K562 (cell line): Measurements from ENCODE around the gene WTAP. TPM values are rescaled to one million over a fixed set of nuclear protein-coding genes. Genes with fewer than 3 reads are reported as not detected.

Experiments used
- ATAC-seq: fragments of 200-7000 bp; cut with Tn5 transposase; 3 replicates; pipeline ENCODE4 v1.9.1; 2020; ENCODE audit warnings: moderate library complexity
- BruUV-seq: library from RNA; stranded (reverse); fragments of 400-500 nt; replicated peaks from 2 replicates; lab custom pipeline; 2021; lab: Mats Ljungman, UMichigan
- CTCF ChIA-PET: fragments of 300-600 bp; formaldehyde crosslinking; extraction: SDS; loops from one replicate; lab custom pipeline; 2021; ENCODE audit warnings: low intra/inter-chr PET ratio; lab: Yijun Ruan, JAX
- POLR2A ChIA-PET: fragments of 300-600, 350-650 bp; sonication (Branson Sonifier 250); formaldehyde crosslinking; extraction: SDS; loops from one replicate; lab custom pipeline; 2021; ENCODE audit warnings: antibody characterized with exemption, inconsistent platforms; lab: Yijun Ruan, JAX
- DNase-seq, 4 experiments: peaks; one replicate each; pipeline versions ENCODE4 v3.0.0 to v3.0.0-alpha.2; 2011 to 2018; ENCODE audit warnings: low spot score in 3 of 4, mixed read lengths in 3 of 4; ENCODE audit errors: extremely low read depth in 1 of 4
- FAIRE-seq: peaks from 2 replicates; lab custom pipeline; 2011; peaks lifted over from hg19 to GRCh38; lab: Jason Lieb, UNC
- H2AFZ ChIP-seq: 2 replicates; pipeline ENCODE4 v1.6.0; 2011; ENCODE audit warnings: low read depth, low read length, control low read depth, inconsistent platforms
- H3K27ac ChIP-seq: fragments of 200-600 bp; 3 replicates; pipeline ENCODE4 v1.8.0; 2011; ENCODE audit warnings: low read depth, mild to moderate bottlenecking, control low read depth, inconsistent platforms, low read length, moderate library complexity, mixed read lengths; ENCODE audit errors: extremely low read depth
- H3K27me3 ChIP-seq, 2 experiments: fragments of 300-600 bp in 1 of 2; 2 replicates in 1 of 2; 3 replicates in 1 of 2; pipeline versions ENCODE4 v1.6.0 to v1.8.0; 2011; ENCODE audit warnings: inconsistent platforms in 2 of 2, low read length in 2 of 2, mild to moderate bottlenecking in 1 of 2, mixed read lengths in 1 of 2, moderate library complexity in 1 of 2; ENCODE audit not compliant: control insufficient read depth in 2 of 2, insufficient read depth in 2 of 2
- H3K36me3 ChIP-seq: fragments of 300-600 bp; 3 replicates; pipeline ENCODE4 v1.8.0; 2011; ENCODE audit warnings: mild to moderate bottlenecking, low read length, inconsistent platforms; ENCODE audit not compliant: control insufficient read depth, insufficient read depth
- H3K4me1 ChIP-seq, 2 experiments: fragments of 200-600 bp in 1 of 2; replicated peaks in 1 of 2; 2 replicates in 1 of 2; 3 replicates in 1 of 2; pipeline versions ENCODE4 v1.5.1 to v1.8.0; 2011; ENCODE audit warnings: inconsistent platforms in 2 of 2, low read length in 2 of 2, mild to moderate bottlenecking in 1 of 2, mixed read lengths in 1 of 2, moderate library complexity in 1 of 2; ENCODE audit not compliant: control insufficient read depth in 2 of 2, insufficient read depth in 2 of 2
- H3K4me2 ChIP-seq: 2 replicates; pipeline ENCODE4 v1.6.1; 2011; ENCODE audit warnings: low read length, control low read depth, inconsistent platforms, mixed read lengths; ENCODE audit not compliant: insufficient read depth
- H3K4me3 ChIP-seq: fragments of 200-600 bp; sonication (generic), shearing (Covaris generic); 2 replicates; pipeline ENCODE4 v1.5.1; 2016; ENCODE audit warnings: control low read depth, inconsistent platforms
- H3K79me2 ChIP-seq: fragments of 200-600 bp; 3 replicates; pipeline ENCODE4 v1.8.0; 2011; ENCODE audit warnings: low read length, inconsistent platforms; ENCODE audit not compliant: control insufficient read depth, insufficient read depth
- H3K9ac ChIP-seq, 2 experiments: 2 replicates each; pipeline versions ENCODE4 v1.6.0 to v1.6.1; 2011; ENCODE audit warnings: low read depth in 2 of 2, low read length in 2 of 2, control low read depth in 1 of 2, inconsistent platforms in 1 of 2, mild to moderate bottlenecking in 1 of 2, mixed read lengths in 1 of 2; ENCODE audit not compliant: insufficient read depth in 1 of 2
- H3K9me1 ChIP-seq: one replicate; pipeline ENCODE4 v1.6.0; 2011; ENCODE audit warnings: inconsistent platforms, mild to moderate bottlenecking, low read length, moderate library complexity; ENCODE audit not compliant: control insufficient read depth, insufficient read depth
- H3K9me3 ChIP-seq: replicated peaks from 2 replicates; pipeline ENCODE4 v1.5.1; 2011; ENCODE audit warnings: low read depth, low read length, inconsistent platforms; ENCODE audit not compliant: control insufficient read depth, insufficient read depth
- H4K20me1 ChIP-seq: replicated peaks from 2 replicates; pipeline ENCODE4 v1.6.1; 2011; ENCODE audit warnings: low read length, inconsistent platforms, mixed read lengths; ENCODE audit not compliant: control insufficient read depth, insufficient read depth
- ARID1B ChIP-seq: fragments of 450-650 bp; IDR thresholded peaks from 2 replicates; pipeline ENCODE4 v1.6.1; 2016; ENCODE audit warnings: antibody characterized with exemption, mild to moderate bottlenecking, inconsistent platforms
- ESRRA ChIP-seq: fragments of 450-650 bp; IDR thresholded peaks from 2 replicates; pipeline ENCODE4 v1.6.1; 2014; ENCODE audit warnings: low read depth, mild to moderate bottlenecking, moderate library complexity, borderline replicate concordance
- FIP1L1 ChIP-seq: fragments of 200-400 bp; formaldehyde crosslinking; IDR thresholded peaks from 2 replicates; pipeline ENCODE4 v1.6.1; 2018; ENCODE audit warnings: mild to moderate bottlenecking, low read depth, low read length; ENCODE audit not compliant: poor library complexity, severe bottlenecking
- L3MBTL2 ChIP-seq: fragments of 450-650 bp; IDR thresholded peaks from 2 replicates; pipeline ENCODE4 v1.6.1; 2016; ENCODE audit warnings: mild to moderate bottlenecking, moderate library complexity
- MEIS2 ChIP-seq: fragments of 450-650 bp; IDR thresholded peaks from 2 replicates; pipeline ENCODE4 v1.6.1; 2014; ENCODE audit warnings: mild to moderate bottlenecking; ENCODE audit not compliant: partially characterized antibody
- MTA1 ChIP-seq: fragments of 450-650 bp; IDR thresholded peaks from 2 replicates; pipeline ENCODE4 v1.6.1; 2017; ENCODE audit warnings: borderline replicate concordance
- MYNN ChIP-seq, 2 experiments: sonication (generic); formaldehyde crosslinking in 1 of 2; IDR thresholded peaks; 2 replicates each; pipeline versions ENCODE4 v1.5.0 to v1.6.1; 2016 to 2020; ENCODE audit warnings: antibody characterized with exemption in 1 of 2, missing genetic modification reagents in 1 of 2
- NCOR1 ChIP-seq: fragments of 450-650 bp; IDR thresholded peaks from 2 replicates; pipeline ENCODE4 v1.6.1; 2016; ENCODE audit warnings: mild to moderate bottlenecking, moderate library complexity
- NFATC3 ChIP-seq: fragments of 450-650 bp; IDR thresholded peaks from 2 replicates; pipeline ENCODE4 v1.6.1; 2017; ENCODE audit warnings: mild to moderate bottlenecking
- NR1H2 ChIP-seq: sonication (generic); formaldehyde crosslinking; IDR thresholded peaks from 2 replicates; pipeline ENCODE4 v1.4.0; 2020; ENCODE audit warnings: mild to moderate bottlenecking, missing genetic modification reagents
- SP1 ChIP-seq: sonication (generic); formaldehyde crosslinking; IDR thresholded peaks from 2 replicates; pipeline ENCODE4 v1.8.1; 2022; ENCODE audit warnings: mild to moderate bottlenecking, missing genetic modification reagents
- SRSF1 ChIP-seq: fragments of 200-400 bp; formaldehyde crosslinking; IDR thresholded peaks from 2 replicates; pipeline ENCODE4 v1.6.1; 2017; ENCODE audit warnings: mild to moderate bottlenecking, low read depth, low read length, moderate library complexity
- SRSF3 ChIP-seq: fragments of 200-400 bp; formaldehyde crosslinking; IDR thresholded peaks from 2 replicates; pipeline ENCODE4 v1.6.1; 2016; ENCODE audit warnings: mild to moderate bottlenecking, low read length, moderate library complexity; ENCODE audit not compliant: insufficient read depth
- TARDBP ChIP-seq: fragments of 450-650 bp; IDR thresholded peaks from 2 replicates; pipeline ENCODE4 v1.6.1; 2016
- TRIM28 ChIP-seq: fragments of 450-650 bp; IDR thresholded peaks from 2 replicates; pipeline ENCODE4 v1.6.1; 2017
- ZC3H8 ChIP-seq: fragments of 450-650 bp; IDR thresholded peaks from 2 replicates; pipeline ENCODE4 v1.6.1; 2017
- ZFPM2 ChIP-seq: fragments of 250-450 bp; sonication (Bioruptor Pico); IDR thresholded peaks from 2 replicates; pipeline ENCODE4 v1.5.1; 2022; ENCODE audit warnings: mild to moderate bottlenecking
- ZNF212 ChIP-seq: fragments of 450-650 bp; formaldehyde crosslinking; IDR thresholded peaks from 2 replicates; pipeline ENCODE4 v1.4.0; 2020; ENCODE audit warnings: mild to moderate bottlenecking
- ZNF644 ChIP-seq: fragments of 200-800 bp; sonication (Bioruptor generic); IDR thresholded peaks from 2 replicates; pipeline ENCODE4 v1.6.1; 2016; ENCODE audit warnings: low read depth, missing genetic modification characterization, missing compliant biosample characterization
- WGBS: fragments of 100-300 bp; shearing (Covaris generic); methylation state at CpG from one replicate; pipeline ENCODE4 v1.1.6; 2016; ENCODE audit warnings: low coverage, mixed read lengths; ENCODE audit not compliant: insufficient coverage; ENCODE audit errors: missing lambda C conversion rate; 5-methylcytosine and 5-hydroxymethylcytosine counted together
- in situ Hi-C: fragments of 300-500 bp; cut with MboI; formaldehyde crosslinking; loops from 4 replicates; pipeline ENCODE4 v1.15.0; 2018; ENCODE audit warnings: inconsistent platforms, mixed read lengths
- intact Hi-C: fragments of 100-400 bp; cut with micrococcal nuclease; formaldehyde crosslinking; loops from 2 replicates; pipeline ENCODE4 v1.14.2; 2022
- polyA plus RNA-seq, 8 experiments: library from polyadenylated mRNA; depleted of rRNA in 4 of 8; stranded (reverse) in 5 of 8; unstranded in 3 of 8; fragments of >200 nt; fragmentation: Nextera tagmentation in 2 of 8; fragmentation: Illumina TruSeq in 1 of 8; extraction: Ambion mirVana in 2 of 8; extraction: Trizol in 1 of 8; gene quantifications; 2 replicates each; pipeline versions ENCODE4 v1.2.1 to v1.2.3, GENCODE V29; 2011 to 2014; ENCODE audit warnings: inconsistent platforms in 1 of 8, missing spikeins in 1 of 8
- total RNA-seq, 7 experiments: library from RNA; depleted of rRNA in 6 of 7; stranded (reverse); fragments of >200 nt in 6 of 7; fragmentation: Illumina TruSeq in 2 of 7; extraction: Trizol in 2 of 7; gene quantifications; 2 replicates each; pipeline versions ENCODE4 v1.2.1 to v1.2.3, GENCODE V29; 2011 to 2021; ENCODE audit warnings: low replicate concordance in 1 of 7
- TF ChIP-seq, protein P1 (sequence below): sonication (generic); formaldehyde crosslinking; IDR thresholded peaks from 2 replicates; pipeline ENCODE4 v1.8.0; 2022; ENCODE audit warnings: mild to moderate bottlenecking, low read depth, missing genetic modification reagents
- TF ChIP-seq, protein P2 (sequence below): sonication (generic); IDR thresholded peaks from 2 replicates; pipeline ENCODE4 v1.6.1; 2016

Gene WTAP
- total and polyA plus RNA-seq, 9 of the 15 experiments (the other 6 are each of a cell fraction or from before 2014, with no cell fraction given), result 52.4 to 156 (median 110) TPM

DNA sequence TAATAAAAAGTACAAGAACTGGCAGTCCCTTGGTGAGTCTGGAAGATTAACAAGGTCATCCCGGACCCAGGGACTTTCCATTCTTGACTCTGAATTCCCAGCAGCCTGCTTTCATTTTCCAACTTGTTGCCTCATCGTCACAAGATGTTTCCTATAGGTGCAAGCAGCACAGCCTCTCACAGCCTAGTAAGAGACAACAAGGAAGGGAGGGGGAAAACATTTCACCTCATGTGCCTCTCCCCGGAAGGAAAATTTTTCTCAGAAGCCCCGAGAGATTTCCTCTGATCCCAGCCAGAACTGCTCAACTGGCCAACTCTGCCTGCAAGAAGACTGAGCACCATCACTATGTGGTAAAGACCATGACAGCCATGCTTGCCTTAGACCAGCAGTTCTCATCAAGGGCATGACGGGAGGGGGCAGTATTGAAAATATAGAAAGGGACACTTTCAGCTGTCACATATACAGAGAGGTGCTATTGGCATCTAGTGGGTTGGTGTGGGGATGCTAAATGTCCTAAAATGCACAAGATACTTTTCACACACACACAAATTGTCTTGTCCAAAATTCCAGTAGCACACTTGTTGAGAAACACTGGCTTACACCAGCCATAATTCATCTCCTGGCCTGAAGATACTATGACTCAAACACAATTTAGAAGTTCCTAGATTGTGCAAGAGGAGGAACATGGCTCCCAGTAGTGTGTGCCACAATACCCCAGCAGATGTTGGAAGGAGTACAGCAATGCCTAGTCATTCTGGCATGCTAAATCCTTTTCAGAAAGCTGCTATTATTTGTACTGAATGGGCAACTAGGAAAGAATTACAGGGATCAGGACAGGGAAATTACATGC, 10.8 kb upstream of the WTAP start (continued):
- TF ChIP-seq ZC3H8, result no peak

DNA sequence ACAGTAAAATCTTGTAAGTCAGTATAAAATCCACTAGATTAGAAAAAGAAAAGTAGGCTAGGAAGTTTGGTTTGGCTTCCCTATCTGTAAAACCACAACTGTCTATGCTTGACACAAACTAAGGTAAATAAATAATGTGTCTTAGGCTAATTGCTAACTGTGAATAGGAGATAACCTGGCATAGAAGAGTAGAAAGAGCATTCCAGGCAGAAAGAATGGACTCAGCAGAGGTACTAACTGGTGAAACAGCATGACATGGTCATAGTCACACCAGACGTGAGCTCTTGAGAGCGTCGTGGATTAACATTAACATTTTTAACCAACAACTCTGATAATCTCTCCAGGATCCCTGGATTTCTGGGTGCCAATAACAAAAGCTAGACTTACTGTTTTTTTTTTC, 8.7 kb upstream of the WTAP start:
- Histone ChIP-seq H3K27me3 (0 out of 5 replicates have a peak, but pooled peaks cover 0 to 4% of the 10 kb centered on the region in 2 experiments), H3K4me2 (no peak overlapping the region), H3K9me1 (no peaks in the 10 kb centered on the region), H2AFZ (no peak overlapping the region), H3K9me3 (peaks cover 5% of the 10 kb centered on the region; the same call in 1 of the 2 replicates), H3K79me2 (peaks cover 16% of the 10 kb centered on the region), H3K4me1 (peaks cover 6 to 23% of the 10 kb centered on the region in 2 experiments), H3K27ac (peak overlapping the region; percentile 30; the same call in 1 of the 3 replicates), H3K9ac (no peak overlapping the region), H3K4me3 (no peak overlapping the region), H3K36me3 (peaks cover 3% of the 10 kb centered on the region; the same call in 1 of the 3 replicates), H4K20me1 (no peaks in the 10 kb centered on the region)
- 9% methylated on average over 3 of the region's 3 CpGs for WGBS
- in situ Hi-C loops (no loop called here), intact Hi-C loops (no loop called here)
- no TSS peak for BruUV-seq
- ATAC-seq, result peak; percentile 51
- peak in 2 of 4 experiments; percentile 34 to 39 for DNase-seq
- ChIA-PET CTCF (interaction anchor here (0.6 kb wide), 1 partner anchor 108 kb away, joined by 4 read pairs; no protein-coding TSS in a partner anchor), POLR2A (interaction anchor here (0.6 to 4.0 kb wide), 5 partner anchors 8 to 152 kb away, joined by 3 to 19 read pairs (median 3); partner anchors contain the start of genes MRPL18, SOD2, TCP1 and WTAP)
- FAIRE-seq, result no peak
- TF ChIP-seq ZNF212 (CRISPR knock-in tag) (no peak), TRIM28 (no peak), ARID1B (peak; percentile 74), MYNN (IDR thresholded peaks at IDR 0.05) (no peak), MYNN (CRISPR knock-in tag; IDR thresholded peaks at IDR 0.05) (no peak), ESRRA (peak; percentile 33; the same call in 1 of the 2 replicates), NFATC3 (no peak), MEIS2 (peak; percentile 82), ZFPM2 (CRISPR knock-in tag) (no peak), FIP1L1 (no peak), L3MBTL2 (peak; percentile 31; the same call in 1 of the 2 replicates), ZNF644 (no peak), TARDBP (no peak), SP1 (peak; percentile 28; the same call in 1 of the 2 replicates), SRSF3 (no peak), MTA1 (no peak), NR1H2 (no peak), SRSF1 (no peak), NCOR1 (peak; percentile 25; the same call in 1 of the 2 replicates)
- TF ChIP-seq, protein P1, sequence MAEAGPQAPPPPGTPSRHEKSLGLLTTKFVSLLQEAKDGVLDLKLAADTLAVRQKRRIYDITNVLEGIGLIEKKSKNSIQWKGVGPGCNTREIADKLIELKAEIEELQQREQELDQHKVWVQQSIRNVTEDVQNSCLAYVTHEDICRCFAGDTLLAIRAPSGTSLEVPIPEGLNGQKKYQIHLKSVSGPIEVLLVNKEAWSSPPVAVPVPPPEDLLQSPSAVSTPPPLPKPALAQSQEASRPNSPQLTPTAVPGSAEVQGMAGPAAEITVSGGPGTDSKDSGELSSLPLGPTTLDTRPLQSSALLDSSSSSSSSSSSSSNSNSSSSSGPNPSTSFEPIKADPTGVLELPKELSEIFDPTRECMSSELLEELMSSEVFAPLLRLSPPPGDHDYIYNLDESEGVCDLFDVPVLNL, result no peak
- TF ChIP-seq, protein P2, sequence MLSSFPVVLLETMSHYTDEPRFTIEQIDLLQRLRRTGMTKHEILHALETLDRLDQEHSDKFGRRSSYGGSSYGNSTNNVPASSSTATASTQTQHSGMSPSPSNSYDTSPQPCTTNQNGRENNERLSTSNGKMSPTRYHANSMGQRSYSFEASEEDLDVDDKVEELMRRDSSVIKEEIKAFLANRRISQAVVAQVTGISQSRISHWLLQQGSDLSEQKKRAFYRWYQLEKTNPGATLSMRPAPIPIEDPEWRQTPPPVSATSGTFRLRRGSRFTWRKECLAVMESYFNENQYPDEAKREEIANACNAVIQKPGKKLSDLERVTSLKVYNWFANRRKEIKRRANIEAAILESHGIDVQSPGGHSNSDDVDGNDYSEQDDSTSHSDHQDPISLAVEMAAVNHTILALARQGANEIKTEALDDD, result peak; percentile 98
